DOHH2 (cell line): ENCODE data around the gene TFF3.

ENCODE experiments used
- H3F3A ChIP-seq: fragments of 200-600 bp; sonication (generic), shearing (Covaris generic); 2 replicates; pipeline ENCODE4 v1.6.0; 2016; ENCODE audit warnings: antibody characterized with exemption, mild to moderate bottlenecking; ENCODE audit not compliant: control insufficient read depth, insufficient read depth
- H3K27ac ChIP-seq: fragments of 200-600 bp; sonication (generic); 2 replicates; pipeline ENCODE4 v1.5.1; 2014; ENCODE audit warnings: low read depth, mild to moderate bottlenecking, low read length, moderate library complexity
- H3K27me3 ChIP-seq: fragments of 200-600 bp; sonication (generic); 2 replicates; pipeline ENCODE4 v1.6.1; 2014; ENCODE audit warnings: mild to moderate bottlenecking, low read length, mixed read lengths; ENCODE audit not compliant: control insufficient read depth
- H3K36me3 ChIP-seq: fragments of 200-600 bp; sonication (generic); 2 replicates; pipeline ENCODE4 v1.6.1; 2014; ENCODE audit warnings: mild to moderate bottlenecking, low read length, moderate library complexity, mixed read lengths; ENCODE audit not compliant: control insufficient read depth
- H3K4me1 ChIP-seq: fragments of 200-600 bp; sonication (generic); 2 replicates; pipeline ENCODE4 v1.6.1; 2014; ENCODE audit warnings: mild to moderate bottlenecking, low read length, mixed read lengths; ENCODE audit not compliant: control insufficient read depth
- H3K4me2 ChIP-seq: fragments of 200-600 bp; sonication (generic); 2 replicates; pipeline ENCODE4 v1.6.0; 2014; ENCODE audit warnings: mild to moderate bottlenecking, low read length, moderate library complexity
- H3K4me3 ChIP-seq: fragments of 200-600 bp; sonication (generic); 2 replicates; pipeline ENCODE4 v1.5.1; 2014; ENCODE audit warnings: mild to moderate bottlenecking, low read length, mixed read lengths
- H3K79me2 ChIP-seq: fragments of 200-600 bp; sonication (generic); 2 replicates; pipeline ENCODE4 v1.6.1; 2014; ENCODE audit warnings: mild to moderate bottlenecking, low read length, mixed read lengths; ENCODE audit not compliant: control insufficient read depth
- H3K9me2 ChIP-seq: fragments of 200-600 bp; sonication (generic); replicated peaks from 2 replicates; pipeline ENCODE4 v1.6.1; 2014; ENCODE audit warnings: mild to moderate bottlenecking, low read length, mixed read lengths; ENCODE audit not compliant: control insufficient read depth
- H3K9me3 ChIP-seq: fragments of 200-600 bp; sonication (generic); 2 replicates; pipeline ENCODE4 v1.6.1; 2014; ENCODE audit warnings: antibody characterized with exemption, low read length, mixed read lengths; ENCODE audit not compliant: control insufficient read depth, insufficient read depth
- H4K20me1 ChIP-seq: fragments of 200-600 bp; sonication (generic); 2 replicates; pipeline ENCODE4 v1.6.0; 2014; ENCODE audit warnings: low read depth, mild to moderate bottlenecking, antibody characterized with exemption, low read length, moderate library complexity; ENCODE audit not compliant: control insufficient read depth, insufficient read depth
- EZH2phosphoT487 ChIP-seq: fragments of 200-600 bp; sonication (generic); IDR thresholded peaks from 2 replicates; pipeline ENCODE4 v1.6.1; 2017; ENCODE audit warnings: borderline replicate concordance, mild to moderate bottlenecking, antibody characterized with exemption, low read length, moderate library complexity, mixed read lengths
- TF ChIP-seq, protein P1 (sequence below): fragments of 200-600 bp; sonication (generic); IDR thresholded peaks from one replicate; pipeline ENCODE4 v1.5.1; 2014; ENCODE audit warnings: antibody characterized with exemption, mild to moderate bottlenecking, low read depth, low read length; ENCODE audit not compliant: poor library complexity, severe bottlenecking

The TFF3 gene

DNA sequence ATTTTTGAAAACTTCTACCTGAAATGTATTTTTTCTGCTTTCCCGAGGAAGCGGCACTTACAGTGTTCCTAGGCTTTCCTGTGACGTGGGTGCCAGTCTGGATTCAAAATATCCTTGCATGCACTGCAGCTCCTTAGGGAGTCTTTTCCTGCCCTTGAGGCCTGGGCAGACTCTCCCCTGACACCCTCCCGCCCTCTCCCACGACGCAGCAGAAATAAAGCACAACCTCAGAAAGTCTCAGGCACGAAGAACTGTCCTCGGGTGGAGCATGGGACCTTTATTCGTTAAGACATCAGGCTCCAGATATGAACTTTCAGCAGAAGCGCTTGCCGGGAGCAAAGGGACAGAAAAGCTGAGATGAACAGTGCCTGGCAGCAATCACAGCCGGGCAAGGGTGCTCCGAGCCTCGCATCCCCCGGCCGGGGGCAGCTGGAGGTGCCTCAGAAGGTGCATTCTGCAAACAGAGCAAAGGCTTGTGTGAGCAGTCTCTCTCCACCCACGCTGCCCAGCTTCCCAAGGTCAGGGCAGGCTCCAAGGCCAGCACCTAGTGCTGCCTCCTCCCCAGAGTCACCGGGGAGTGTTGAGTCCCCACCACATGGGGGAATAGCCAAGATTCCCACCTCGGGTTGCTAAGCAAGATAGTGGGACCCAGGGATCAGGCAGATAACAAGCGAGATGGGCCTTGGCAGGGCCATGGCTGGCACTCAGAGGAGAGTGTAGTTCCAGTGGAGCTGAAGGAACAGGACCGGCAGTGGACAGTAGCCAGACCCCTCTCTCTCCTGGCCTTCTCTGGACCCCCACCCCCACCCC lies 3.2 kb downstream of the TFF3 start:
- peaks cover 16% of the 10 kb centered on the region for H3K27me3 ChIP-seq
- TF ChIP-seq EZH2phosphoT487, result no peak
- TF ChIP-seq, protein P1, sequence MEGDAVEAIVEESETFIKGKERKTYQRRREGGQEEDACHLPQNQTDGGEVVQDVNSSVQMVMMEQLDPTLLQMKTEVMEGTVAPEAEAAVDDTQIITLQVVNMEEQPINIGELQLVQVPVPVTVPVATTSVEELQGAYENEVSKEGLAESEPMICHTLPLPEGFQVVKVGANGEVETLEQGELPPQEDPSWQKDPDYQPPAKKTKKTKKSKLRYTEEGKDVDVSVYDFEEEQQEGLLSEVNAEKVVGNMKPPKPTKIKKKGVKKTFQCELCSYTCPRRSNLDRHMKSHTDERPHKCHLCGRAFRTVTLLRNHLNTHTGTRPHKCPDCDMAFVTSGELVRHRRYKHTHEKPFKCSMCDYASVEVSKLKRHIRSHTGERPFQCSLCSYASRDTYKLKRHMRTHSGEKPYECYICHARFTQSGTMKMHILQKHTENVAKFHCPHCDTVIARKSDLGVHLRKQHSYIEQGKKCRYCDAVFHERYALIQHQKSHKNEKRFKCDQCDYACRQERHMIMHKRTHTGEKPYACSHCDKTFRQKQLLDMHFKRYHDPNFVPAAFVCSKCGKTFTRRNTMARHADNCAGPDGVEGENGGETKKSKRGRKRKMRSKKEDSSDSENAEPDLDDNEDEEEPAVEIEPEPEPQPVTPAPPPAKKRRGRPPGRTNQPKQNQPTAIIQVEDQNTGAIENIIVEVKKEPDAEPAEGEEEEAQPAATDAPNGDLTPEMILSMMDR, result no peak
- no peaks in the 10 kb centered on the region for H3K4me1 ChIP-seq
- H3K36me3 ChIP-seq, result no peaks in the 10 kb centered on the region
- no peaks in the 10 kb centered on the region for H3F3A ChIP-seq
- H3K4me2 ChIP-seq, result no peak overlapping the region
- no peaks in the 10 kb centered on the region for H3K79me2 ChIP-seq
- H4K20me1 ChIP-seq, result no peaks in the 10 kb centered on the region
- H3K27ac ChIP-seq, result no peak overlapping the region
- H3K9me2 ChIP-seq, result no peaks in the 10 kb centered on the region
- no peak overlapping the region for H3K4me3 ChIP-seq
- no peaks in the 10 kb centered on the region for H3K9me3 ChIP-seq

DNA sequence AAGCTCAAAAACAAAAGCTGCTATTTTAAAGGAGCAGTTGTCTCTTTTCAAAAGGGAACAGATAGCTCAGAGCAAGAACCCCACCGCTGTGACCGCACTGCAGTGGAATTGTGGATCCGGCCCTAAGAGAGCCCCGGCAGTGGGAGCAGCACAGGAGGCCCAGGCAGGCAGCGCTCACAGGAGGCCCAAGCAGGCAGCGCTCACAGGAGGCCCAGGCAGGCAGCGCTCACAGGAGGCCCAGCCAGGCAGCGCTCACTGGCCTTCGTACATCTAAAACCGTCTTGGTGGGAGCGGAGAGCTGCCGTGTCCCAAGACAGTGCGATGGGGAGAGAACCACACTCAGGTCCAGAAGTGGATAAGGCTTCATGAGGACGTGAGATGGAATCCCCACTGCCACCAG lies 4.0 kb downstream of the TFF3 start:
- no peaks in the 10 kb centered on the region for H3K9me2 ChIP-seq
- no peak overlapping the region for H3K4me3 ChIP-seq
- peaks cover 16% of the 10 kb centered on the region for H3K27me3 ChIP-seq
- no peaks in the 10 kb centered on the region for H4K20me1 ChIP-seq
- H3K4me2 ChIP-seq, result no peak overlapping the region
- H3K4me1 ChIP-seq, result no peaks in the 10 kb centered on the region
- no peak for TF ChIP-seq EZH2phosphoT487
- TF ChIP-seq, protein P1, result no peak
- H3K9me3 ChIP-seq, result no peaks in the 10 kb centered on the region
- H3F3A ChIP-seq, result no peaks in the 10 kb centered on the region
- no peaks in the 10 kb centered on the region for H3K79me2 ChIP-seq
- H3K27ac ChIP-seq, result no peak overlapping the region
- H3K36me3 ChIP-seq, result no peaks in the 10 kb centered on the region

DNA sequence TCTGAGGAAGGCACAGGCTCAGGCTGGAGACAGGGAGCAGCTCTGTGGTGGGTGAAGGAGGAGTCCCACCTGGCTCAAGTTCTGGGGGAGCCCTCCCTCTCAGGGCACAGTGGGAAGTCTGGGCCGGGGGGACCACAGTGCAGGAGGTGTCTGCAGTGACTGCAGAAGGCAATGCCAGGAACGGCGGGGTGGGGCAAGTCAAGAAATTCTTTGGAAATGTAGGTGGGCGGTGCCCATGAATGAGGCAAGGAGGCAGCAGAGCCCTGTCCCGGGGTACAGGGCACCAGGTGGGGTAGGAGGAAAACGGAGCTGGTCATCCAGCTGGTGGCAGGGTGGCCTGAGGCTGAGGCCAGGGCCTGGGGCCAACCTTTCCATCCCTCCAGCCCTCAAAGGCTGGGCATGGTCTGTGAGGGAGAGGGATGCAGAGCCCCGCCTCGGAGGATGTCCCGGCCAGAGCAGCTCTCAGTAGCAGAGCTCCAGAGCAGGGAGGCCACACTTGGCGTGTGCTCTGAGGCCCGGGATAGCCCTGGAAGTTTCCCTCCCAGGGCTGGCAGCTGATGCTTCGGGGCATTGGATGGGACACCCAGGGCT lies 4.7 kb downstream of the TFF3 start:
- Histone ChIP-seq H3K27ac (no peak overlapping the region), H3K4me2 (no peak overlapping the region), H3K9me2 (no peaks in the 10 kb centered on the region), H3K4me1 (no peaks in the 10 kb centered on the region), H4K20me1 (no peaks in the 10 kb centered on the region), H3F3A (no peaks in the 10 kb centered on the region), H3K27me3 (peaks cover 16% of the 10 kb centered on the region), H3K9me3 (no peaks in the 10 kb centered on the region), H3K36me3 (no peaks in the 10 kb centered on the region), H3K79me2 (no peaks in the 10 kb centered on the region), H3K4me3 (no peak overlapping the region)
- TF ChIP-seq EZH2phosphoT487, result no peak
- TF ChIP-seq, protein P1, result no peak
